Stimulated activated CD4-positive, alpha-beta T cell treated with anti-CD3 and anti-CD28 coated beads, Interleukin-1b, Interleukin-23, amount 100 ng/mL, for 24 hours (primary cell): ENCODE data around the gene PPP1R3C.

Experiments used
- DNase-seq, 4 experiments: peaks; one replicate each; pipeline ENCODE4 v3.0.0-alpha.2; 2020; ENCODE audit warnings: low read depth in 4 of 4, low spot score in 1 of 4

PPP1R3C gene

GRCh38 chr10:91602449-91602848 is 30.4 kb downstream of the PPP1R3C start:
- DNase-seq: no peak

- DNase-seq: no peak
These were observed 31.7 kb downstream of the PPP1R3C start for GRCh38 chr10:91601212-91601611.

GRCh38 chr10:91598211-91598977 is 34.5 kb downstream of the PPP1R3C start:
- no peak for DNase-seq

- no peak for DNase-seq
These were observed 35.5 kb downstream of the PPP1R3C start for GRCh38 chr10:91597197-91597881.

- no peak for DNase-seq
These were observed 36.1 kb downstream of the PPP1R3C start for GRCh38 chr10:91596825-91597196.

GRCh38 chr10:91593834-91594233 is 39.0 kb downstream of the PPP1R3C start:
- no peak for DNase-seq

GRCh38 chr10:91593366-91593765 is 39.5 kb downstream of the PPP1R3C start:
- DNase-seq: no peak

GRCh38 chr10:91592266-91592975 is 40.5 kb downstream of the PPP1R3C start:
- no peak for DNase-seq

- no peak for DNase-seq
These were observed 41.1 kb downstream of the PPP1R3C start for GRCh38 chr10:91591797-91592174.

- no peak for DNase-seq
These were observed 41.7 kb downstream of the PPP1R3C start for GRCh38 chr10:91590904-91591796.

- no peak for DNase-seq
These were observed 42.5 kb downstream of the PPP1R3C start for GRCh38 chr10:91590142-91590903.

GRCh38 chr10:91589658-91590035 is 43.2 kb downstream of the PPP1R3C start:
- DNase-seq: no peak

- DNase-seq: no peak
These were observed 43.7 kb downstream of the PPP1R3C start for GRCh38 chr10:91589015-91589657.

- DNase-seq: no peak
These were observed 44.9 kb downstream of the PPP1R3C start for GRCh38 chr10:91587710-91588638.

- no peak for DNase-seq
These were observed 50.7 kb downstream of the PPP1R3C start for GRCh38 chr10:91582153-91582554.

GRCh38 chr10:91579329-91579985 is 53.4 kb downstream of the PPP1R3C start:
- DNase-seq: no peak
